OCI-LY1 (cell line): Measurements from ENCODE around the gene WDPCP.

Source experiments
- H2AFZ ChIP-seq: fragments of 200-600 bp; sonication (generic), shearing (Covaris generic); 2 replicates; pipeline ENCODE4 v1.6.0; 2014; ENCODE audit warnings: antibody characterized with exemption, mild to moderate bottlenecking, low read length
- H3F3A ChIP-seq: fragments of 200-600 bp; sonication (generic), shearing (Covaris generic); 2 replicates; pipeline ENCODE4 v1.6.0; 2014; ENCODE audit warnings: mild to moderate bottlenecking, antibody characterized with exemption, low read length, moderate library complexity; ENCODE audit not compliant: insufficient read depth
- H3K27ac ChIP-seq: fragments of 200-600 bp; sonication (generic); 2 replicates; pipeline ENCODE4 v1.5.1; 2014; ENCODE audit warnings: low read length, mixed run types, mild to moderate bottlenecking, low read depth; ENCODE audit not compliant: poor library complexity, severe bottlenecking
- H3K27me3 ChIP-seq: fragments of 200-600 bp; sonication (generic); 2 replicates; pipeline ENCODE4 v1.6.0; 2014; ENCODE audit warnings: antibody characterized with exemption, mild to moderate bottlenecking, low read length, moderate library complexity; ENCODE audit not compliant: insufficient read depth
- H3K36me3 ChIP-seq: fragments of 200-600 bp; sonication (generic); 2 replicates; pipeline ENCODE4 v1.6.1; 2014; ENCODE audit warnings: mild to moderate bottlenecking, antibody characterized with exemption, low read length, moderate library complexity, mixed read lengths; ENCODE audit not compliant: insufficient read depth
- H3K4me1 ChIP-seq: fragments of 200-600 bp; sonication (generic); 2 replicates; pipeline ENCODE4 v1.5.1; 2014; ENCODE audit warnings: mild to moderate bottlenecking, low read length, moderate library complexity; ENCODE audit not compliant: insufficient read depth, severe bottlenecking
- H3K4me2 ChIP-seq: fragments of 200-600 bp; sonication (generic), shearing (Covaris generic); 2 replicates; pipeline ENCODE4 v1.6.1; 2014; ENCODE audit warnings: low read length
- H3K4me3 ChIP-seq: fragments of 200-600 bp; sonication (generic); 2 replicates; pipeline ENCODE4 v1.5.1; 2014; ENCODE audit warnings: low read length, low read depth, mild to moderate bottlenecking, mixed read lengths; ENCODE audit not compliant: poor library complexity, severe bottlenecking
- H3K79me2 ChIP-seq: fragments of 200-600 bp; shearing (Covaris generic); 2 replicates; pipeline ENCODE4 v1.6.1; 2016; ENCODE audit warnings: mixed run types, low read length, mixed read lengths; ENCODE audit not compliant: insufficient read depth
- H3K9ac ChIP-seq: fragments of 200-600 bp; sonication (generic), shearing (Covaris generic); 2 replicates; pipeline ENCODE4 v1.6.1; 2014; ENCODE audit warnings: mild to moderate bottlenecking, low read length, mixed read lengths
- H3K9me2 ChIP-seq: fragments of 200-600 bp; sonication (generic), shearing (Covaris generic); 2 replicates; pipeline ENCODE4 v1.6.1; 2014; ENCODE audit warnings: low read depth, mild to moderate bottlenecking, low read length, mixed read lengths
- H3K9me3 ChIP-seq: fragments of 200-600 bp; shearing (Covaris generic); 2 replicates; pipeline ENCODE4 v1.6.1; 2014; ENCODE audit warnings: low read length, mixed read lengths
- H4K20me1 ChIP-seq: fragments of 200-600 bp; sonication (generic), shearing (Covaris generic); 2 replicates; pipeline ENCODE4 v1.6.0; 2016; ENCODE audit warnings: mild to moderate bottlenecking, low read length; ENCODE audit not compliant: insufficient read depth
- EZH2 ChIP-seq: fragments of 200-600 bp; sonication (generic), shearing (Covaris generic); IDR thresholded peaks from 2 replicates; pipeline ENCODE4 v1.8.0; 2017; ENCODE audit warnings: borderline replicate concordance, mixed run types, mild to moderate bottlenecking, antibody characterized with exemption, low read length, moderate library complexity, mixed read lengths
- TF ChIP-seq, protein P1 (sequence below): fragments of 200-600 bp; sonication (generic), shearing (Covaris generic); IDR thresholded peaks from 2 replicates; pipeline ENCODE4 v1.5.1; 2017; ENCODE audit warnings: mild to moderate bottlenecking, antibody characterized with exemption, low read length, moderate library complexity, mixed read lengths

Gene WDPCP

GRCh38 chr2:63131196-63131595, 457.1 kb downstream of the WDPCP start:
- H3F3A ChIP-seq: no peaks in the 10 kb centered on the region
- H3K27me3 ChIP-seq: no peaks in the 10 kb centered on the region
- no peak overlapping the region for H3K9ac ChIP-seq
- H3K9me2 ChIP-seq: no peaks in the 10 kb centered on the region
- TF ChIP-seq, protein P1, sequence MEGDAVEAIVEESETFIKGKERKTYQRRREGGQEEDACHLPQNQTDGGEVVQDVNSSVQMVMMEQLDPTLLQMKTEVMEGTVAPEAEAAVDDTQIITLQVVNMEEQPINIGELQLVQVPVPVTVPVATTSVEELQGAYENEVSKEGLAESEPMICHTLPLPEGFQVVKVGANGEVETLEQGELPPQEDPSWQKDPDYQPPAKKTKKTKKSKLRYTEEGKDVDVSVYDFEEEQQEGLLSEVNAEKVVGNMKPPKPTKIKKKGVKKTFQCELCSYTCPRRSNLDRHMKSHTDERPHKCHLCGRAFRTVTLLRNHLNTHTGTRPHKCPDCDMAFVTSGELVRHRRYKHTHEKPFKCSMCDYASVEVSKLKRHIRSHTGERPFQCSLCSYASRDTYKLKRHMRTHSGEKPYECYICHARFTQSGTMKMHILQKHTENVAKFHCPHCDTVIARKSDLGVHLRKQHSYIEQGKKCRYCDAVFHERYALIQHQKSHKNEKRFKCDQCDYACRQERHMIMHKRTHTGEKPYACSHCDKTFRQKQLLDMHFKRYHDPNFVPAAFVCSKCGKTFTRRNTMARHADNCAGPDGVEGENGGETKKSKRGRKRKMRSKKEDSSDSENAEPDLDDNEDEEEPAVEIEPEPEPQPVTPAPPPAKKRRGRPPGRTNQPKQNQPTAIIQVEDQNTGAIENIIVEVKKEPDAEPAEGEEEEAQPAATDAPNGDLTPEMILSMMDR: no peak
- no peak for TF ChIP-seq EZH2
- H2AFZ ChIP-seq: no peak overlapping the region
- H3K27ac ChIP-seq: no peak overlapping the region
- H3K79me2 ChIP-seq: no peaks in the 10 kb centered on the region
- no peaks in the 10 kb centered on the region for H3K4me1 ChIP-seq
- no peak overlapping the region for H3K4me3 ChIP-seq
- H4K20me1 ChIP-seq: no peaks in the 10 kb centered on the region
- H3K4me2 ChIP-seq: no peak overlapping the region
- H3K9me3 ChIP-seq: 0 out of 2 replicates have a peak, but pooled peaks cover 3% of the 10 kb centered on the region
- no peaks in the 10 kb centered on the region for H3K36me3 ChIP-seq

DNA sequence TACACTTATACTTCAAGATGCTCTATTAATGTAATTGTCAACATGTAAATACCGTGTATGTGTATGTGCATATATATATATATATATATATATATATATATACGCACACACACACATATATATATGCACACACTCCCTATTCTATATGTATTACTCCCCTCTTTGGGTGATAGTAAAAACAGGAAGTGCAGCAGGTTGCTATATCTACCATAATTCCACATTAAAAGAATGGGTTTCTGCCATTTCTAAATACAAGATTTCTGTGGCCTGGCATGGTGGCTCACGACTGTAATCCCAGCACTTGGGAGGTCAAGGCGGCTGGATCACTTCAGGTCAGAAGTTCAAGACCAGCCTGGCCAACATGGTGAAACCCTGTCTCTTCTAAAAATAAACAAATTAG, 460.7 kb downstream of the WDPCP start:
- Histone ChIP-seq H3K27ac (no peak overlapping the region), H3F3A (no peaks in the 10 kb centered on the region), H3K79me2 (no peaks in the 10 kb centered on the region), H3K9me3 (0 out of 2 replicates have a peak, but pooled peaks cover 3% of the 10 kb centered on the region), H3K4me2 (no peak overlapping the region), H3K36me3 (no peaks in the 10 kb centered on the region), H3K4me1 (peaks cover 9% of the 10 kb centered on the region), H3K4me3 (no peak overlapping the region), H2AFZ (no peak overlapping the region), H4K20me1 (no peaks in the 10 kb centered on the region), H3K9me2 (no peaks in the 10 kb centered on the region), H3K9ac (no peak overlapping the region), H3K27me3 (no peaks in the 10 kb centered on the region)
- TF ChIP-seq EZH2: no peak
- TF ChIP-seq, protein P1: no peak

DNA sequence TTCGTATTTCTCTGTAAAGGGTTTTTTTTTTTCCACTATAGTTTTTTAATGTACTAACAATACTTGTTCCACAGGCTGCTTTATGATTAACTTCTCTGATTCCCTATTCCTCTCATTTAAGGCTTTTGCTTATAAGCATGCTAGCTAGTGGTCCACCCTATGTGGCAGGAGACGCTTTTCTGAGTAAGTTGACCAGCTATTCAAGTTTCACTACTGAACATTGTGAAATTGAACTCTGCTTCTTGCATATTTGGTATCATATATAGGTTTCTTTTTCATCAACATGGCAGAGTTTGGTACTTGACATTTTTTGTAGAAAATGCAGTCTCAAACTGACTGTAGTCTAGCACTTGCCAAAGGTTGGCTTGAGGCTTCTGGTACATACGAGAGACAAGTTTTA, 463.4 kb downstream of the WDPCP start:
- no peak overlapping the region for H3K27ac ChIP-seq
- no peaks in the 10 kb centered on the region for H4K20me1 ChIP-seq
- no peak overlapping the region for H3K4me3 ChIP-seq
- H3F3A ChIP-seq: no peaks in the 10 kb centered on the region
- H3K9me2 ChIP-seq: no peaks in the 10 kb centered on the region
- no peak overlapping the region for H3K9ac ChIP-seq
- no peaks in the 10 kb centered on the region for H3K9me3 ChIP-seq
- no peaks in the 10 kb centered on the region for H3K36me3 ChIP-seq
- TF ChIP-seq, protein P1: no peak
- TF ChIP-seq EZH2: no peak
- H3K27me3 ChIP-seq: no peaks in the 10 kb centered on the region
- peaks cover 9% of the 10 kb centered on the region for H3K4me1 ChIP-seq
- H3K79me2 ChIP-seq: no peaks in the 10 kb centered on the region
- H2AFZ ChIP-seq: no peak overlapping the region
- no peak overlapping the region for H3K4me2 ChIP-seq
